ENCODE data around the gene KCNN2. TPM values are rescaled to one million over a fixed set of nuclear protein-coding genes. Genes with fewer than 3 reads are reported as not detected.

Gene KCNN2
- total and polyA plus RNA-seq, 10 of the 15 experiments (the other 5 are each of a cell fraction or from before 2014, with no cell fraction given) = 0.21 to 3.6 (median 0.79) TPM

DNA sequence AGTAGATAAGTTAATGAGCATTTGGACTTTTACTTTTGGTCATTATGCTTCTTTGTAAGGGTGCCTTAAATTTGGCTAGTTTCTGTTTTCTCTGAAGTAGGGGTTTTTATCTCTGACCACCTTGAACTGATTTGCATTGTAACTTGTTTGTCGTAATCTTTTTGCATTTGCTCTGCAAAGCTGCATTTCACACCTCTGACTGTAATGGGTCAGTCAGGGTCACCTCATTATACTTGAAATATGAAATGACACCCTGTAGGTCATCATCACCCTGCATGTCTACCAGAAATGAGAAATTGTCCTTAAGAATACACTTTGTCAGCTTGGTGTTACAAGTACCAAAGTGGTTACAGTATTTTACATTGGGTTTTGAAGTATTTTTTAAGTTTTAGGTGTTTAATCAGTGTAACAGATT lies 74.0 kb downstream of the KCNN2 start (continued):
- TF ChIP-seq MTA2 (IDR thresholded peaks at IDR 0.05; ENCODE audit: low read depth) (peak; percentile 96), TAF1 (IDR thresholded peaks at IDR 0.05; ENCODE audit: borderline replicate concordance, low read depth, low read length) (no peak), SMARCA5 (IDR thresholded peaks at IDR 0.05) (0 out of 2 replicates have a peak, but pooled peaks have one; percentile 56), TARDBP (IDR thresholded peaks at IDR 0.05; ENCODE audit: borderline replicate concordance) (no peak), ZBED1 (IDR thresholded peaks at IDR 0.05; ENCODE audit: borderline replicate concordance) (no peak), HCFC1 (IDR thresholded peaks at IDR 0.05; ENCODE audit: low read length) (no peak), KDM1A (IDR thresholded peaks at IDR 0.05; ENCODE audit: borderline replicate concordance) (no peak), RAD51 (IDR thresholded peaks at IDR 0.05) (peak; percentile 16; the same call in 1 of the 2 replicates), CHD4 (IDR thresholded peaks at IDR 0.05) (no peak), EP300 (IDR thresholded peaks at IDR 0.05; ENCODE audit: borderline replicate concordance in 1 of 2, control insufficient read depth in 1 of 2, low read depth in 2 of 2, low read length in 2 of 2) (peak; percentile 69 to 82; a peak in 2 of 4 replicates), PAX5 (IDR thresholded peaks at IDR 0.05; ENCODE audit: borderline replicate concordance, low read depth, low read length) (no peak), MEF2B (IDR thresholded peaks at IDR 0.05; ENCODE audit: partially characterized antibody, poor library complexity, severe bottlenecking) (peak; percentile 66), RFX5 (IDR thresholded peaks at IDR 0.05; ENCODE audit: low read depth, low read length) (no peak), BMI1 (IDR thresholded peaks at IDR 0.05; ENCODE audit: borderline replicate concordance) (peak; percentile 48; the same call in 1 of the 2 replicates), POU2F2 (IDR thresholded peaks at IDR 0.05; ENCODE audit: borderline replicate concordance, low read depth, low read length) (peak; percentile 86; the same call in 2 of the 3 replicates)
- TF ChIP-seq, protein P1, sequence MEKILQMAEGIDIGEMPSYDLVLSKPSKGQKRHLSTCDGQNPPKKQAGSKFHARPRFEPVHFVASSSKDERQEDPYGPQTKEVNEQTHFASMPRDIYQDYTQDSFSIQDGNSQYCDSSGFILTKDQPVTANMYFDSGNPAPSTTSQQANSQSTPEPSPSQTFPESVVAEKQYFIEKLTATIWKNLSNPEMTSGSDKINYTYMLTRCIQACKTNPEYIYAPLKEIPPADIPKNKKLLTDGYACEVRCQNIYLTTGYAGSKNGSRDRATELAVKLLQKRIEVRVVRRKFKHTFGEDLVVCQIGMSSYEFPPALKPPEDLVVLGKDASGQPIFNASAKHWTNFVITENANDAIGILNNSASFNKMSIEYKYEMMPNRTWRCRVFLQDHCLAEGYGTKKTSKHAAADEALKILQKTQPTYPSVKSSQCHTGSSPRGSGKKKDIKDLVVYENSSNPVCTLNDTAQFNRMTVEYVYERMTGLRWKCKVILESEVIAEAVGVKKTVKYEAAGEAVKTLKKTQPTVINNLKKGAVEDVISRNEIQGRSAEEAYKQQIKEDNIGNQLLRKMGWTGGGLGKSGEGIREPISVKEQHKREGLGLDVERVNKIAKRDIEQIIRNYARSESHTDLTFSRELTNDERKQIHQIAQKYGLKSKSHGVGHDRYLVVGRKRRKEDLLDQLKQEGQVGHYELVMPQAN (conservative IDR thresholded peaks at IDR 0.05) = no peak
- TF ChIP-seq, protein P2, sequence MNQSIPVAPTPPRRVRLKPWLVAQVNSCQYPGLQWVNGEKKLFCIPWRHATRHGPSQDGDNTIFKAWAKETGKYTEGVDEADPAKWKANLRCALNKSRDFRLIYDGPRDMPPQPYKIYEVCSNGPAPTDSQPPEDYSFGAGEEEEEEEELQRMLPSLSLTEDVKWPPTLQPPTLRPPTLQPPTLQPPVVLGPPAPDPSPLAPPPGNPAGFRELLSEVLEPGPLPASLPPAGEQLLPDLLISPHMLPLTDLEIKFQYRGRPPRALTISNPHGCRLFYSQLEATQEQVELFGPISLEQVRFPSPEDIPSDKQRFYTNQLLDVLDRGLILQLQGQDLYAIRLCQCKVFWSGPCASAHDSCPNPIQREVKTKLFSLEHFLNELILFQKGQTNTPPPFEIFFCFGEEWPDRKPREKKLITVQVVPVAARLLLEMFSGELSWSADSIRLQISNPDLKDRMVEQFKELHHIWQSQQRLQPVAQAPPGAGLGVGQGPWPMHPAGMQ (IDR thresholded peaks at IDR 0.05; ENCODE audit: borderline replicate concordance) = no peak
- TF ChIP-seq, protein P3, sequence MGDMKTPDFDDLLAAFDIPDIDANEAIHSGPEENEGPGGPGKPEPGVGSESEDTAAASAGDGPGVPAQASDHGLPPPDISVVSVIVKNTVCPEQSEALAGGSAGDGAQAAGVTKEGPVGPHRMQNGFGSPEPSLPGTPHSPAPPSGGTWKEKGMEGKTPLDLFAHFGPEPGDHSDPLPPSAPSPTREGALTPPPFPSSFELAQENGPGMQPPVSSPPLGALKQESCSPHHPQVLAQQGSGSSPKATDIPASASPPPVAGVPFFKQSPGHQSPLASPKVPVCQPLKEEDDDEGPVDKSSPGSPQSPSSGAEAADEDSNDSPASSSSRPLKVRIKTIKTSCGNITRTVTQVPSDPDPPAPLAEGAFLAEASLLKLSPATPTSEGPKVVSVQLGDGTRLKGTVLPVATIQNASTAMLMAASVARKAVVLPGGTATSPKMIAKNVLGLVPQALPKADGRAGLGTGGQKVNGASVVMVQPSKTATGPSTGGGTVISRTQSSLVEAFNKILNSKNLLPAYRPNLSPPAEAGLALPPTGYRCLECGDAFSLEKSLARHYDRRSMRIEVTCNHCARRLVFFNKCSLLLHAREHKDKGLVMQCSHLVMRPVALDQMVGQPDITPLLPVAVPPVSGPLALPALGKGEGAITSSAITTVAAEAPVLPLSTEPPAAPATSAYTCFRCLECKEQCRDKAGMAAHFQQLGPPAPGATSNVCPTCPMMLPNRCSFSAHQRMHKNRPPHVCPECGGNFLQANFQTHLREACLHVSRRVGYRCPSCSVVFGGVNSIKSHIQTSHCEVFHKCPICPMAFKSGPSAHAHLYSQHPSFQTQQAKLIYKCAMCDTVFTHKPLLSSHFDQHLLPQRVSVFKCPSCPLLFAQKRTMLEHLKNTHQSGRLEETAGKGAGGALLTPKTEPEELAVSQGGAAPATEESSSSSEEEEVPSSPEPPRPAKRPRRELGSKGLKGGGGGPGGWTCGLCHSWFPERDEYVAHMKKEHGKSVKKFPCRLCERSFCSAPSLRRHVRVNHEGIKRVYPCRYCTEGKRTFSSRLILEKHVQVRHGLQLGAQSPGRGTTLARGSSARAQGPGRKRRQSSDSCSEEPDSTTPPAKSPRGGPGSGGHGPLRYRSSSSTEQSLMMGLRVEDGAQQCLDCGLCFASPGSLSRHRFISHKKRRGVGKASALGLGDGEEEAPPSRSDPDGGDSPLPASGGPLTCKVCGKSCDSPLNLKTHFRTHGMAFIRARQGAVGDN (IDR thresholded peaks at IDR 0.05) = peak; percentile 56
- TF ChIP-seq, protein P4, sequence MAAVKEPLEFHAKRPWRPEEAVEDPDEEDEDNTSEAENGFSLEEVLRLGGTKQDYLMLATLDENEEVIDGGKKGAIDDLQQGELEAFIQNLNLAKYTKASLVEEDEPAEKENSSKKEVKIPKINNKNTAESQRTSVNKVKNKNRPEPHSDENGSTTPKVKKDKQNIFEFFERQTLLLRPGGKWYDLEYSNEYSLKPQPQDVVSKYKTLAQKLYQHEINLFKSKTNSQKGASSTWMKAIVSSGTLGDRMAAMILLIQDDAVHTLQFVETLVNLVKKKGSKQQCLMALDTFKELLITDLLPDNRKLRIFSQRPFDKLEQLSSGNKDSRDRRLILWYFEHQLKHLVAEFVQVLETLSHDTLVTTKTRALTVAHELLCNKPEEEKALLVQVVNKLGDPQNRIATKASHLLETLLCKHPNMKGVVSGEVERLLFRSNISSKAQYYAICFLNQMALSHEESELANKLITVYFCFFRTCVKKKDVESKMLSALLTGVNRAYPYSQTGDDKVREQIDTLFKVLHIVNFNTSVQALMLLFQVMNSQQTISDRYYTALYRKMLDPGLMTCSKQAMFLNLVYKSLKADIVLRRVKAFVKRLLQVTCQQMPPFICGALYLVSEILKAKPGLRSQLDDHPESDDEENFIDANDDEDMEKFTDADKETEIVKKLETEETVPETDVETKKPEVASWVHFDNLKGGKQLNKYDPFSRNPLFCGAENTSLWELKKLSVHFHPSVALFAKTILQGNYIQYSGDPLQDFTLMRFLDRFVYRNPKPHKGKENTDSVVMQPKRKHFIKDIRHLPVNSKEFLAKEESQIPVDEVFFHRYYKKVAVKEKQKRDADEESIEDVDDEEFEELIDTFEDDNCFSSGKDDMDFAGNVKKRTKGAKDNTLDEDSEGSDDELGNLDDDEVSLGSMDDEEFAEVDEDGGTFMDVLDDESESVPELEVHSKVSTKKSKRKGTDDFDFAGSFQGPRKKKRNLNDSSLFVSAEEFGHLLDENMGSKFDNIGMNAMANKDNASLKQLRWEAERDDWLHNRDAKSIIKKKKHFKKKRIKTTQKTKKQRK (IDR thresholded peaks at IDR 0.05; ENCODE audit: low read depth, low read length) = no peak
